Subcutaneous abdominal adipose tissue (tissue), 5 donors: ENCODE results near the gene CRYGB.
"Not testable (repeated sequence)": the region's sequence is repeated elsewhere in the genome, so short reads cannot be mapped to it uniquely, and the experiment has no call there.

ENCODE experiments used
- H3K27ac ChIP-seq: one replicate; pipeline ENCODE4 v1.7.0; 2013; ENCODE audit warnings: low read depth, mild to moderate bottlenecking, inconsistent platforms, low read length, moderate library complexity
- H3K27me3 ChIP-seq, 5 donors: one replicate each; pipeline ENCODE4 v1.7.0; 2013; ENCODE audit warnings: low read length in 5 of 5, inconsistent platforms in 1 of 5; ENCODE audit not compliant: control insufficient read depth in 5 of 5, insufficient read depth in 4 of 5
- H3K36me3 ChIP-seq, 5 donors: one replicate each; pipeline ENCODE4 v1.7.0; 2013; ENCODE audit warnings: low read length in 5 of 5; ENCODE audit not compliant: control insufficient read depth in 5 of 5, insufficient read depth in 5 of 5
- H3K4me1 ChIP-seq, 5 donors: one replicate each; pipeline ENCODE4 v1.7.0; 2013; ENCODE audit warnings: low read length in 5 of 5, mild to moderate bottlenecking in 3 of 5, moderate library complexity in 1 of 5; ENCODE audit not compliant: control insufficient read depth in 5 of 5, insufficient read depth in 5 of 5
- H3K4me3 ChIP-seq, 5 donors: one replicate each; pipeline ENCODE4 v1.7.0; 2013; ENCODE audit warnings: low read length in 5 of 5, low read depth in 1 of 5
- H3K9ac ChIP-seq, 5 donors: one replicate each; pipeline ENCODE4 v1.7.0; 2013; ENCODE audit warnings: low read length in 5 of 5, mild to moderate bottlenecking in 4 of 5, moderate library complexity in 3 of 5
- H3K9me3 ChIP-seq, 5 donors: one replicate each; pipeline ENCODE4 v1.7.0; 2013; ENCODE audit warnings: low read length in 5 of 5; ENCODE audit not compliant: control insufficient read depth in 5 of 5
- donor health status: healthy.
- donor health status: healthy.
- donor health status: healthy.
- donor health status: healthy.
- donor health status: healthy.

Gene CRYGB

GRCh38 chr2:208150956-208151355 lies 5.0 kb upstream of the CRYGB start:
- Histone ChIP-seq H3K36me3 (no peaks in the 10 kb centered on the region), H3K9ac (no peak overlapping the region), H3K4me1 (peaks cover 0 to 1% (median 0%) of the 10 kb centered on the region in 5 donors), H3K9me3 (peaks cover 0 to 4% (median 0%) of the 10 kb centered on the region in 5 donors), H3K27ac (no peak overlapping the region), H3K4me3 (no peak overlapping the region), H3K27me3 (no peaks in the 10 kb centered on the region)

GRCh38 chr2:208150094-208150493 lies 4.1 kb upstream of the CRYGB start:
- Histone ChIP-seq H3K9ac (no peak overlapping the region), H3K4me3 (no peak overlapping the region), H3K4me1 (peaks cover 0 to 1% (median 0%) of the 10 kb centered on the region in 5 donors), H3K27me3 (no peaks in the 10 kb centered on the region), H3K27ac (no peak overlapping the region), H3K36me3 (no peaks in the 10 kb centered on the region), H3K9me3 (peaks cover 0 to 4% (median 0%) of the 10 kb centered on the region in 5 donors)

GRCh38 chr2:208148803-208149202 lies 2.8 kb upstream of the CRYGB start:
- H3K4me3 ChIP-seq = no peak overlapping the region
- no peaks in the 10 kb centered on the region for H3K27me3 ChIP-seq
- no peak overlapping the region for H3K27ac ChIP-seq
- H3K9me3 ChIP-seq = peaks cover 0 to 4% (median 0%) of the 10 kb centered on the region in 5 donors
- no peaks in the 10 kb centered on the region for H3K36me3 ChIP-seq
- H3K9ac ChIP-seq = no peak overlapping the region
- peaks cover 0 to 1% (median 0%) of the 10 kb centered on the region in 5 donors for H3K4me1 ChIP-seq

- Histone ChIP-seq H3K27me3 (no peaks in the 10 kb centered on the region), H3K4me1 (peaks cover 0 to 1% (median 0%) of the 10 kb centered on the region in 5 donors), H3K9ac (no peak overlapping the region), H3K27ac (no peak overlapping the region), H3K9me3 (peaks cover 0 to 4% (median 0%) of the 10 kb centered on the region in 5 donors), H3K36me3 (no peaks in the 10 kb centered on the region), H3K4me3 (no peak overlapping the region)
Observed at GRCh38 chr2:208147759-208148158, 1.8 kb upstream of the CRYGB start.

- Histone ChIP-seq H3K9me3 (peaks cover 0 to 4% (median 0%) of the 10 kb centered on the region in 5 donors), H3K4me1 (peaks cover 0 to 1% (median 0%) of the 10 kb centered on the region in 5 donors), H3K36me3 (no peaks in the 10 kb centered on the region), H3K27ac (no peak overlapping the region), H3K4me3 (no peak overlapping the region), H3K9ac (no peak overlapping the region), H3K27me3 (no peaks in the 10 kb centered on the region)
Observed at GRCh38 chr2:208147008-208147407, 1.1 kb upstream of the CRYGB start.

GRCh38 chr2:208142925-208143799 lies 2.8 kb downstream of the CRYGB start:
- Histone ChIP-seq H3K4me1 (no peaks in the 10 kb centered on the region), H3K9me3 (peaks cover 0 to 2% (median 0%) of the 10 kb centered on the region in 5 donors), H3K36me3 (no peaks in the 10 kb centered on the region), H3K27ac (no peak overlapping the region), H3K4me3 (no peak overlapping the region), H3K27me3 (no peaks in the 10 kb centered on the region), H3K9ac (no peak overlapping the region)

GRCh38 chr2:208142240-208142924 lies 3.6 kb downstream of the CRYGB start:
- Histone ChIP-seq H3K27ac (no peak overlapping the region), H3K4me3 (no peak overlapping the region), H3K36me3 (no peaks in the 10 kb centered on the region), H3K4me1 (no peaks in the 10 kb centered on the region), H3K9ac (no peak overlapping the region), H3K27me3 (no peaks in the 10 kb centered on the region), H3K9me3 (peaks cover 0 to 3% (median 0%) of the 10 kb centered on the region in 5 donors)

GRCh38 chr2:208139447-208139846 lies 6.5 kb downstream of the CRYGB start:
- Histone ChIP-seq H3K9ac (no peak overlapping the region), H3K27ac (no peak overlapping the region)

GRCh38 chr2:208138334-208138733 lies 7.6 kb downstream of the CRYGB start:
- not testable (repeated sequence) for H3K36me3 ChIP-seq, H3K9ac ChIP-seq, H3K9me3 ChIP-seq, H3K4me1 ChIP-seq, H3K27me3 ChIP-seq, H3K27ac ChIP-seq, H3K4me3 ChIP-seq

More at GRCh38 chr2:208139447-208139846, 6.5 kb downstream of the CRYGB start:
- Histone ChIP-seq H3K36me3 (no peaks in the 10 kb centered on the region), H3K4me1 (no peaks in the 10 kb centered on the region), H3K4me3 (no peak overlapping the region), H3K27me3 (no peaks in the 10 kb centered on the region), H3K9me3 (peaks cover 0 to 3% (median 0%) of the 10 kb centered on the region in 5 donors)

- Histone ChIP-seq H3K27me3 (no peaks in the 10 kb centered on the region), H3K4me1 (no peaks in the 10 kb centered on the region), H3K27ac (no peak overlapping the region), H3K4me3 (no peak overlapping the region), H3K9me3 (peaks cover 0 to 3% (median 0%) of the 10 kb centered on the region in 5 donors), H3K9ac (no peak overlapping the region), H3K36me3 (no peaks in the 10 kb centered on the region)
Observed at GRCh38 chr2:208136716-208137094, 9.3 kb downstream of the CRYGB start.
